Natural killer cell (primary cell): ENCODE data around the gene POLR2H. TPM values are rescaled to one million over a fixed set of nuclear protein-coding genes. Genes with fewer than 3 reads are reported as not detected.

Experiments used
- ATAC-seq, 3 donors: fragments of 150-1000 bp in 2 of 3; fragments of 200-7000 bp in 1 of 3; cut with Tn5 transposase; 1 replicate in 1 of 3; 2 replicates in 2 of 3; pipeline ENCODE4 v1.10.0; 2021; ENCODE audit warnings: mild to moderate bottlenecking in 2 of 3, moderate library complexity in 2 of 3
- DNase-seq, 2 donors: peaks; one replicate each; pipeline versions ENCODE4 v3.0.0 to v3.0.0-alpha.2; 2013 to 2021; ENCODE audit warnings: mixed read lengths in 1 of 2
- H3K27ac ChIP-seq: one replicate; pipeline ENCODE4 v1.5.1; 2013; ENCODE audit warnings: mild to moderate bottlenecking, low read length
- H3K27me3 ChIP-seq: one replicate; pipeline ENCODE4 v1.6.1; 2013; ENCODE audit warnings: low read length; ENCODE audit not compliant: control insufficient read depth, insufficient read depth
- H3K36me3 ChIP-seq: one replicate; pipeline ENCODE4 v1.6.1; 2013; ENCODE audit warnings: low read length; ENCODE audit not compliant: control insufficient read depth, insufficient read depth
- H3K4me1 ChIP-seq: one replicate; pipeline ENCODE4 v1.6.1; 2013; ENCODE audit warnings: low read length; ENCODE audit not compliant: control insufficient read depth, insufficient read depth
- H3K4me3 ChIP-seq: one replicate; pipeline ENCODE4 v1.5.1; 2013; ENCODE audit warnings: low read length
- H3K9me3 ChIP-seq: one replicate; pipeline ENCODE4 v1.6.1; 2013; ENCODE audit warnings: low read length; ENCODE audit not compliant: control insufficient read depth, insufficient read depth
- H3K27ac Mint-ChIP-seq, 2 donors: one replicate each; pipeline ENCODE4 v1.8.0; 2022; ENCODE audit warnings: mild to moderate bottlenecking in 2 of 2, mixed read lengths in 2 of 2, moderate library complexity in 1 of 2
- H3K27me3 Mint-ChIP-seq, 2 donors: one replicate each; pipeline ENCODE4 v1.8.0; 2022; ENCODE audit warnings: low read depth in 2 of 2, mixed read lengths in 2 of 2
- H3K36me3 Mint-ChIP-seq: one replicate; pipeline ENCODE4 v1.8.0; 2022; ENCODE audit warnings: mixed read lengths
- H3K4me1 Mint-ChIP-seq, 2 donors: one replicate each; pipeline ENCODE4 v1.8.0; 2022; ENCODE audit warnings: mixed read lengths in 2 of 2
- H3K4me3 Mint-ChIP-seq: one replicate; pipeline ENCODE4 v1.8.0; 2022; ENCODE audit warnings: mild to moderate bottlenecking, moderate library complexity, mixed read lengths
- H3K9me3 Mint-ChIP-seq, 2 donors: one replicate each; pipeline ENCODE4 v1.8.0; 2022; ENCODE audit warnings: mixed read lengths in 2 of 2
- WGBS: methylation state at CpG from one replicate; pipeline ENCODE4 v1.1.7; 2013; ENCODE audit warnings: missing lambda C conversion rate; ENCODE audit not compliant: insufficient coverage; 5-methylcytosine and 5-hydroxymethylcytosine counted together
- intact Hi-C: fragments of 100-400 bp; cut with micrococcal nuclease; formaldehyde crosslinking; loops from one replicate; pipeline ENCODE4 v1.14.2; 2022
- total RNA-seq, 4 donors: library from RNA; stranded (reverse); fragments of 120-200 nt in 1 of 4; gene quantifications; one replicate each; pipeline versions ENCODE4 v1.2.3 to v1.2.4, GENCODE V29; 2013 to 2022
- TF ChIP-seq, protein P1 (sequence below): fragments of 200-600 bp; IDR thresholded peaks from one replicate; pipeline ENCODE4 v1.8.0; 2022; ENCODE audit warnings: antibody characterized with exemption

The POLR2H gene
- total RNA-seq, 3 donors from 2014 or later (not counting 1 experiment from before 2014, with no cell fraction given): 33.0 to 49.8 (median 41.1) TPM

DNA sequence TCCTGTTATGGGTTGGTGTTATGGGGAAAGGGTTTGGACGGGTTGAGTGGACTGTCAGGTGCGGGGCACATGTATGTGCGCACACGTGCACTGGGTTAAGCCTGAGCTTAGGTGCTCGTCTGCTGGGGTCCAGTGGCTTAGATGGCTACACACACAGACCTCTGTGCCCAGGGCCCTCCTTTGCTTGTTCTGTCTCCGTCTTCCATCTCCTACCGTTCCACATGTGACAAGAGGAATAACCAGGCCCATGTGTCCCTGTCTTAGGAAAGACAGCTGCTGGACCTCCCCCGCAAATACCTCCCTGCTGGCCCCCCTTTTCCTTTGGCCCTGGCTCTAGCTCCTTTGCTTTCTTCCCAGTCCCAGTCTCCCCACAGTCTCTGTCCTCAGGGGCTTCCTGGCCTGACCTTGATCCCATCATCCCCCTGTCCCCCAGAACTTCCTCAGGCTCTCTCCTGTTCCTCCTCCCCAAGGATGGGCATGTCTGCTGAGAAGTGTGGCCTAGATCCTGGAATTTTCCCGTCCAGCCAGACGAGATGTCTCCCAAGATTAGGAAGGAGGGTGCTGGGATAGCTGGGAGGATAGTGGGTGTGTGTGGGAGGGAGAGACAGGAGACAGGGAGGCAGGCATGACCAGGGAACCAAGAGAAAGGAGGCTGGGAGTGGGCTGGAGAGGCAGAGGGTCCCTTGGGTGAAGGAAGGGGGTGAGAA, 17.3 kb downstream of the POLR2H start:
- ATAC-seq (no peak), DNase-seq (no peak)
- Histone ChIP-seq H3K27ac (no peak overlapping the region), H3K4me1 (peaks cover 14% of the 10 kb centered on the region), H3K9me3 (no peaks in the 10 kb centered on the region), H3K27me3 (peaks cover 23% of the 10 kb centered on the region), H3K4me3 (no peak overlapping the region), H3K36me3 (no peaks in the 10 kb centered on the region)
- Mint-ChIP-seq H3K27me3 (peaks cover 47 to 72% of the 10 kb centered on the region in 2 donors), H3K4me3 (peak overlapping the region; percentile 83), H3K9me3 (no peaks in the 10 kb centered on the region), H3K4me1 (peaks cover 0 to 20% of the 10 kb centered on the region in 2 donors), H3K36me3 (no peaks in the 10 kb centered on the region), H3K27ac (no peak overlapping the region)
- 92% methylated on average over 10 of the region's 10 CpGs for WGBS
- TF ChIP-seq, protein P1, sequence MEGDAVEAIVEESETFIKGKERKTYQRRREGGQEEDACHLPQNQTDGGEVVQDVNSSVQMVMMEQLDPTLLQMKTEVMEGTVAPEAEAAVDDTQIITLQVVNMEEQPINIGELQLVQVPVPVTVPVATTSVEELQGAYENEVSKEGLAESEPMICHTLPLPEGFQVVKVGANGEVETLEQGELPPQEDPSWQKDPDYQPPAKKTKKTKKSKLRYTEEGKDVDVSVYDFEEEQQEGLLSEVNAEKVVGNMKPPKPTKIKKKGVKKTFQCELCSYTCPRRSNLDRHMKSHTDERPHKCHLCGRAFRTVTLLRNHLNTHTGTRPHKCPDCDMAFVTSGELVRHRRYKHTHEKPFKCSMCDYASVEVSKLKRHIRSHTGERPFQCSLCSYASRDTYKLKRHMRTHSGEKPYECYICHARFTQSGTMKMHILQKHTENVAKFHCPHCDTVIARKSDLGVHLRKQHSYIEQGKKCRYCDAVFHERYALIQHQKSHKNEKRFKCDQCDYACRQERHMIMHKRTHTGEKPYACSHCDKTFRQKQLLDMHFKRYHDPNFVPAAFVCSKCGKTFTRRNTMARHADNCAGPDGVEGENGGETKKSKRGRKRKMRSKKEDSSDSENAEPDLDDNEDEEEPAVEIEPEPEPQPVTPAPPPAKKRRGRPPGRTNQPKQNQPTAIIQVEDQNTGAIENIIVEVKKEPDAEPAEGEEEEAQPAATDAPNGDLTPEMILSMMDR: no peak
- intact Hi-C loops: no loop called here

DNA sequence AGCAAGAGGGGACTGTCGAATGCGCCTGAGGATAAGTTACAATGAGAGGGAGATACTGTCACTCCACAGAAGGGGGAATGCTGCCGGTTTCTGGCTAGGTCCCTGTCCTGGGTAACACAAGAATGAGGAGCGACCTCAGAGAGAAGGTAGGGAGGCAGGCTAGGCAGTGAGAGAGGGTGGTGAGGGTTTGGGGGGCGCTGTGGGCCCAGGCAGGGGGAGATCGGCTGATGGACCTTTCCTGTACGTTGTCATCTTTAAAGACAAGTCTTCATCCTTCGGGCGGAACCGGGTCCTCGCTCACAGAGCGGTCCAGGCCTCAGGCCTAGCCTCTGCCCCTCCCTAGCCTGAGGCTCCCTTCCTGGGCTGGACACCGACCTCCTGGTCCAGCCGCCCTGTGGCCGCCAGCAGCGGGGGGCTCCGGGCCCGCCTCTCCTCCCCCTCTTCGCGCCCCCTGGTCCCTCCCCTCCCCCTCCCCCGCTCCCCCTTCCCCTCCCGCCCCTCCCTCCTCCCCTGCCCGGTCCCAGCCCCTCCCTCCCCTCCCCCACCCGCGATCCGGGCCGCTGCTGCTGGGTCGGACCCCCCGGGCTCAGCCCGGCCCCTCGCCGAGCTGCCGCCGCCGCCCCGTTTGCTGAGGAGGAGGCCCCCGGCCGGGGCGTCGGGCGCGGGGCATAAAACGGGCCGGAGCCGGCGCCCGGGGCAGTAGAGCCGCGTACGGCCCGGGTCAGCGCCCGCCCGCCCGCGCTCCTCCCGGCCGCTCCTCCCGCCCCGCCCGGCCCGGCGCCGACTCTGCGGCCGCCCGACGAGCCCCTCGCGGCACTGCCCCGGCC, 18.1 kb downstream of the POLR2H start, which contains the start of gene CHRD:
CHRD (plus strand) TSS at position 697 of the 827 bp plus-strand sequence. CDS start 265 bp downstream, outside the sequence.
- peaks cover 23% of the 10 kb centered on the region for H3K27me3 ChIP-seq
- no peaks in the 10 kb centered on the region for H3K9me3 ChIP-seq
- Mint-ChIP-seq H3K36me3 (no peaks in the 10 kb centered on the region), H3K9me3 (no peaks in the 10 kb centered on the region), H3K4me1 (peaks cover 0 to 20% of the 10 kb centered on the region in 2 donors), H3K27me3 (peaks cover 47 to 74% of the 10 kb centered on the region in 2 donors), H3K4me3 (peak within 1 kb of the TSS; percentile 83), H3K27ac (no peak within 1 kb of the TSS)
- no peaks in the 10 kb centered on the region for H3K36me3 ChIP-seq
- H3K4me3 ChIP-seq: no peak within 1 kb of the TSS
- no peak within 1 kb of the TSS for H3K27ac ChIP-seq
- ATAC-seq (peak in 1 of 3 donors; percentile 17), DNase-seq (no peak)
- intact Hi-C loops: no loop called here
- WGBS: 20% methylated on average over 60 of the region's 71 CpGs
- TF ChIP-seq, protein P1: no peak
- H3K4me1 ChIP-seq: peaks cover 14% of the 10 kb centered on the region

DNA sequence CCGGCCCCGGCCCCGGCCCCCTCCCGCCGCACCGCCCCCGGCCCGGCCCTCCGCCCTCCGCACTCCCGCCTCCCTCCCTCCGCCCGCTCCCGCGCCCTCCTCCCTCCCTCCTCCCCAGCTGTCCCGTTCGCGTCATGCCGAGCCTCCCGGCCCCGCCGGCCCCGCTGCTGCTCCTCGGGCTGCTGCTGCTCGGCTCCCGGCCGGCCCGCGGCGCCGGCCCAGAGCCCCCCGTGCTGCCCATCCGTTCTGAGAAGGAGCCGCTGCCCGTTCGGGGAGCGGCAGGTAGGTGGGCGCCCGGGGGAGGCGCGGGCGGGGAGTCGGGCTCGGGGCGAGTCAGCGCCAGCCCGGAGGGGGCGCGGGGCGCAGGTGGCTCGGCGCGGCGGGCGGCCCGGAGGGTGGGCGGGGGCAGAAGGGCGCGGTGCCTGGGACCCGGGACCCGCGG, 18.7 kb downstream of the POLR2H start:
- H3K9me3 ChIP-seq: no peaks in the 10 kb centered on the region
- no peaks in the 10 kb centered on the region for H3K36me3 ChIP-seq
- no peaks in the 10 kb centered on the region for H3K36me3 Mint-ChIP-seq
- H3K4me3 ChIP-seq: no peak overlapping the region
- intact Hi-C loops: no loop called here
- H3K27ac Mint-ChIP-seq: no peak overlapping the region
- H3K4me3 Mint-ChIP-seq: no peak overlapping the region
- H3K27me3 ChIP-seq: peaks cover 23% of the 10 kb centered on the region
- H3K9me3 Mint-ChIP-seq: no peaks in the 10 kb centered on the region
- H3K27ac ChIP-seq: no peak overlapping the region
- WGBS: under 1% methylated on average over 55 of the region's 62 CpGs
- H3K4me1 ChIP-seq: peaks cover 14% of the 10 kb centered on the region
- peak in 1 of 2 donors; percentile 44 for DNase-seq
- TF ChIP-seq, protein P1: no peak
- peaks cover 0 to 20% of the 10 kb centered on the region in 2 donors for H3K4me1 Mint-ChIP-seq
- peaks cover 43 to 73% of the 10 kb centered on the region in 2 donors for H3K27me3 Mint-ChIP-seq
- ATAC-seq: peak in 2 of 3 donors; percentile 60 to 64
